Activated T-cell treated with anti-CD3 and anti-CD28 coated beads for 24 hours (primary cell): ENCODE measurements around the gene IL2RA.
A peak's percentile ranks its signal among the peaks of the same experiment; 100 is the strongest.
"Not testable (repeated sequence)": the region's sequence is repeated elsewhere in the genome, so short reads cannot be mapped to it uniquely, and the experiment has no call there.

Experiments used
- DNase-seq: peaks from one replicate; pipeline ENCODE4 v3.0.0-alpha.2; 2020; ENCODE audit warnings: low read depth

IL2RA gene

DNA sequence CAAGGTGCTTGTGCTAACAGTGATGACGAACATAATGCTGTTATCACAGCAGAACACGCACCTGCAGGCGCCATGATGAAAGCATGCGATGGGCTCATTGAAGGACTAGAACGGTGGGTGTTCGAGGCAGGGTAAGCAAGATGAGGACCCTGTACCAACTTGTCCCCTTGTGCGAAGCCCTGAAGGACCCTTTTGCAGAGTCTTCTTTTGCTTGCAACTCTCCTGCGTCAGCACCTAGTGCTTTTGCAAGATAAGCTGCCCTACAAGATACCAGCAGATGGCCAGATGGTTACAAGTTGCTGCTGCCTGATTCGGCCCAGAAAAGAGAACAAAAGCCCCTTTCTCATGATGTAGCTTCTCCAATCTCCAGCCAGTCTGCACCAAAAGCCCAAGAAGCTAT, 80.6 kb downstream of the IL2RA start:
- no peak for DNase-seq

DNA sequence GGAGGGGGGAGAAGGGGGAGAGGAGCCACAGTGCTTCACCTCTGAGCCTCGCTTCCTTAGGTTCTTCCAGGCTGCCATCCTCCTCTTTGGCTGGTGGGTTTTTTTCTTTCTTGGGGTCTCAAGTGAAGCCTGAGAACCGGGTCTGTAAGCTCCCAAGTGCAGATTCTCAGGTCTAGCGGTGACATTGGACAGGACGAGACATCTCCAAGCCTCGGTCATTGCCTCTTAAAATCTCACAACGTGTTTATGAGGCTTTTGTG, 84.0 kb downstream of the IL2RA start:
- DNase-seq: no peak

DNA sequence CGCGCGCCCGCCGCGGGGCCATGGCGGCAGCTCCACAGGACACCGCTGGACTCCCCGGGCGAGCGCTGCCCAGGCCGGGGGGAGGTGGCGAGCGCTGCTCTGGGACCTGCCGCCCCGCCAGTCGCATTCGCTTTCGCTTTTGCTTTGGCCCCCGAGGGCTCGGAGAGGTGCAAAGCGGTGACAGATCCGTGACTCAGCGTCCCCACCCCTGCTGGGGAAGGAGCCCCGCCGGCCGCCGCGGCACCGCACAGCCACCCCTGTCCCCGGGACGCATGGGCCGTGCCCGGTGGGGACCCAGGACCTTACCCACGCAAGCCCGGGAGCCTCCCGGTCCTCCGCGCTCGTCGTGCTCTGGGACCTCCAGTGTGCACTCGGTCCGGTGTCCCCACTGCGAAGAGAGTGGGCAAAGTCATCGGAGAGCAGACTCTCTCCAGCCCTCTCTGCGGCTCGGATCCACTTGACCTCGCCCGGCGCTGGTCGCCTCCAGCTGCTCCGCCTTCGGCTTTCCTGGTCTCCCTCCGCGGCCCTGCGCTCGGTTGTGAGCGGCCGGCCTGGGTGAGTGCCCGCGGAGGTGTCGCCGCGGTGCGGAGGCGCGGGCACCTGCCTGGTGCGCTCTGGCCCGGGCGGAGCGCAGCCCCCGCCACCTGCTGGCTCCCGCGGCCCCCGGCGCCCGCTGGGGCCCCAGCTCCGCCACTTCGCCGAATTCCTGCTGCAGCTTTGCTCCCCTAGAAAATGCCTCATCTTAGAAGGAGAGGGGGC, 84.5 kb downstream of the IL2RA start, which contains the start of gene IL15RA:
TSS of gene IL15RA (minus strand) at position 73 of the 759 bp plus-strand sequence. CDS start at position 22, 51 bp downstream.
- DNase-seq: peak; percentile 84

GRCh38 chr10:5976512-5977470, 85.4 kb downstream of the IL2RA start:
- DNase-seq: peak; percentile 35

GRCh38 chr10:5975641-5976473, 86.3 kb downstream of the IL2RA start:
- peak; percentile 61 for DNase-seq

- no peak for DNase-seq
Observed at GRCh38 chr10:5973069-5973468, 89.1 kb downstream of the IL2RA start.

DNA sequence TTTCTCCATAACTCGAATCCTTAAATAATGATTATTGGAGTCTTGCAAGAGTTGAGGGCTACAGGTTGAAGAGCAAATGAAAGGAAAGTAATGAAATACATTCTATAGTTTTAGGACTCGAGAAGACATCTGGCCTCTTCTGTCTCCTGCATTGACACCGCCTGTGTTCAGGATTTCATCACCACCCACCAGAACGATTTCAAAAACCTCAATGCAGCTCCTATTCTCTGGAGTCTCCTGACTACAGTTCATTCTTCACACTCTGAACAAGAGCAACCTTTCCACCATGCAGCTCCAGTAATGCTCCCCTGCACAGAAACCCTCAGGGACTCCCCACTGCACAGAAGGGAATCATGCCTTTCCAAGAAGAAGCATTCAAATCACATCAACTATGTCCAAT, 90.3 kb downstream of the IL2RA start:
- DNase-seq: no peak

- peak; percentile 13 for DNase-seq
Observed at GRCh38 chr10:5971315-5971832, 90.8 kb downstream of the IL2RA start.

- DNase-seq: no peak
Observed at GRCh38 chr10:5970527-5970926, 91.6 kb downstream of the IL2RA start.

DNA sequence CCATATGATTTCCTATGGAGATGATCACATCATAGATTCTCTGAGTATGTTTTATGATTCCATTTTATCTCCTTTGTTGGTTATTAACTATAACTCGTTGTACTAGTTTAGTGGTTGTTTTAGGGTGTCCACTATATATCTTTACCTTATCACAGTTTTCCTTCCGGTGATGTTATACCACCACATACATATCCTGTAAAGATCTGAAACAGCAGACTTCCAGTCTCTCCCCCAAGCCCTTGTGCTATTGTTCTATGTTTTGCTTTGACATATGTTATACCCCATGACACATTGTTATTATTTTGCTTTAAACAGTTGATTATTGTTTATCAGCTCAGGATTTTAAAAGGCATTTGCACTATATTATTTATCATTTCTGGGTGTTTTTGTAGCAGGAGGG, 92.1 kb downstream of the IL2RA start:
- no peak for DNase-seq

GRCh38 chr10:5968681-5969453, 93.3 kb downstream of the IL2RA start:
- DNase-seq: no peak

GRCh38 chr10:5968037-5968680, 94.0 kb downstream of the IL2RA start:
- no peak for DNase-seq

GRCh38 chr10:5965266-5965665, 96.9 kb downstream of the IL2RA start:
- no peak for DNase-seq

DNA sequence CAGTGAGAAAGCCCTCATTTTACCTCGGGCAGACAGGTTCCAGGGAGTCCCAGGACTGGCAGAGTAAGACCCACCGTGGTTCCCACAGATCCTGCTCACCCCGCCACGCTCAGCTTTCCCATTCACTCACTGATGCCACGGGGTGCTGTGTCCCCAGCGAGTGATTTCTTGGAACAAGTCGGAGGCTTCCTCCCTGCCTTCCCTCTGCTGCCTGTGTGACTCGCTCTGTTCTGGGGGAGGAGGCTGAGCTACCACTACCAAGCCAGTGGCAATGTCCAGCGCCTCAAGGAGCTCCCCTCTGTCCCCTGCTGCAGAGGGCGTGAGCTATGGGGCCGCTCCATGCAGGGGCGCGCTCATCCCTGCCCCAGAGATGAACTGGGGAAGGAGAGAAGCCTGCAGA, 97.4 kb downstream of the IL2RA start:
- DNase-seq: no peak

DNA sequence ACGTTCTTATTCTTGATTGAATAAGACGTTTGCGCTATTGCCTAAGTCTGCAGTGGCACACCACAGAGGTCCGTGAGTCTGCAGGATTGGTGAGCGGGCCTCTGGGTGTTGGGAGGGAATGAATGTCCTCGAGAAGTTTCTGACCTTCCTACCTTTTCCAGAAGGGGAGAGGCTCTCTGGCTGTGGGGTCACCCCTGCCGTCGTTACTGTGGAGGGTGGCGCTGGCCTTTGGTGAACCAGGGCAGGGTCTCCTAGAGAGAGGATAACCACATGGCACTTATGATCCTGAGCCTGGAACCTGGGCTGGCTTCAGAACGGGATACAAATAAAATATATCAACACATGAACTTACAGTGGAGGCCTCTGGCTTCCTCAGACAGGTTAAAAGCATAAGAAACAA, 98.6 kb downstream of the IL2RA start:
- no peak for DNase-seq

DNA sequence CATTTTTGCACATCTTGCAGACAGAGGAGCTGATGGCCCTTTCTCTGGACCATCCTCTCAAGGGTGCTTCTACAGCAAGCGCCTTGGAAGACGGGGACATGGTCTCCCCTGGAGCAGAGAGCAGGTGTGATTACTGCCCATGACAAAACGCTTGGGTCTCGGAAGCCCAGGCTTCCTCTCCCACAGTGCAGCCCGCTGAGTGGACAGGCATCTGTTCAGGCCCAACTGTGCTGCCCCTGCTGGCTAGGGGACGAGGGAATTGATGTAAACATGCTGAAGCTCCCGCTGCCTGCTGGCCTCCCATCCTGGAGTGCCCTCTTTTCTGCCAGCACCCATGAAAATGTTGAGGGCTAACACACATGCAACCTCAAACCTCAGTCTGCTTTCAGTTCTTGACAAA, 99.1 kb downstream of the IL2RA start:
- no peak for DNase-seq

- not testable (repeated sequence) for DNase-seq
Observed at GRCh38 chr10:5962358-5962940, 99.7 kb downstream of the IL2RA start.

- DNase-seq: no peak
Observed at GRCh38 chr10:5961405-5962100, 100.6 kb downstream of the IL2RA start.

- DNase-seq: not testable (repeated sequence)
Observed at GRCh38 chr10:5960973-5961275, 101.2 kb downstream of the IL2RA start.
